CD4-positive, alpha-beta T cell treated with Interferon gamma for 1 hour (primary cell): ENCODE results near the gene ZFHX3.

Experiments
- DNase-seq: peaks from one replicate; pipeline ENCODE4 v3.0.0-alpha.2; 2020

ZFHX3 gene

DNA sequence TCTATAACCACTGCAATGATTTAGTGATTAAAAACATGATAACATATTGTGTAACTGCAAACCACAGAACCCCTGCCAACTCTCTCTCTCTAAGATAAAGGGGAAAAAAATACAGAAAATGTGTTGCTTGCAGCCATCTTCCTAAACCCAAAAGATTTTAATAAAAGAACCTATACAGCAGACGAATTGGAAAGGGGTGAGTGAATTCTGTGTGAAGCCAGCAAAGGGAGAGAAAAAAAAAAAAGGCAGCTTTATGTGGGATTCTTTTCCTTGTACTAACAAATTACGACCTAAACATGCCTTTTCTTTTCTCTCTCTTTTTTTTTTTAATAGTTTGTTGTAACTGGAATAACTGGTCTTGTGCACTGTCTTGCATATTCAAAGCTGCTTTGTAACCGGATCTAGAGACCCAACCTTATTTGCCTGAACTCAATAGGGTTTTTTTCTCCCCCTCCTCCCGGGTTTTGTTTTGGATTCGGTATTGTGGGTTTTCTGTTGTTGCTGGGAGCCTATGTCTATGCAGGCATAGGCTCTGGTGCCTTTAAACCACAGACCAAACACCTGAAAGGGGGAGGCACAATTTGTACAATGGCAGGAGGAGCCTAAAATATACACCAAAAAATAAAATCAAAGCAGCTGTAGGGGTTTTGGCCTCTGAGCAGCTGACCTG, 7.0 kb upstream of the ZFHX3 start:
- DNase-seq, result no peak

DNA sequence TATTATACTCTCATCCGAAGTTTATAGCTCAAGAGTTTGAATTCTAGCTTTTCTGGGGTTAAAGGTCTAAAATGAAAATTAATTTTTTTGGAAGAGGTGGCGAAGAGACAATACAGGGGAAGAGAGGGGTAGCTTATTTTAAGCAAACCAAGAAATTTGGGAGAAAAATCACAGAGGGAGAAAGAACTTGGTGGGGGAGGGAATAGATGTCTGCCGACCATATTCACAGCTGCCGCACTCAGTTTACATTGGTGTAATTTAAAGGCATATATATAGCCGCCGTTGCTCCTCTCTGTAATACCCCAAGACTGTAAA, 6.5 kb upstream of the ZFHX3 start:
- DNase-seq, result no peak

DNA sequence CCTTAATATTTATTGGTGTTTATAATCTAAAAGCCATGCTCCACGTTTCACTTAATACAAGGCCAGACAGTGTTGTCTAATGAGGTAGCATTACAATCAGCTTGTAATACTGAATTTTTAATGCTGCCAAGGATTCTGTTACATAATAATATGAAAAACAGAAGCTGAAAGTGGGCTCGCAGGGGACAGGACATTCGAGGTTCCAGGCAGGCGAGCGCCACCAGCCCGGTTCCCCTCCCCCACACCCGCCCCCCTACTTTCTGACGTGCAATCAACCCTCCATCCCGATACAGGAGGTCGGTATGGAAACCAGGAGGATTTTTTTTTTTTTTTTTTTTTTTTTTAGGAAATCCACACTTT, 6.2 kb upstream of the ZFHX3 start:
- DNase-seq, result no peak

DNA sequence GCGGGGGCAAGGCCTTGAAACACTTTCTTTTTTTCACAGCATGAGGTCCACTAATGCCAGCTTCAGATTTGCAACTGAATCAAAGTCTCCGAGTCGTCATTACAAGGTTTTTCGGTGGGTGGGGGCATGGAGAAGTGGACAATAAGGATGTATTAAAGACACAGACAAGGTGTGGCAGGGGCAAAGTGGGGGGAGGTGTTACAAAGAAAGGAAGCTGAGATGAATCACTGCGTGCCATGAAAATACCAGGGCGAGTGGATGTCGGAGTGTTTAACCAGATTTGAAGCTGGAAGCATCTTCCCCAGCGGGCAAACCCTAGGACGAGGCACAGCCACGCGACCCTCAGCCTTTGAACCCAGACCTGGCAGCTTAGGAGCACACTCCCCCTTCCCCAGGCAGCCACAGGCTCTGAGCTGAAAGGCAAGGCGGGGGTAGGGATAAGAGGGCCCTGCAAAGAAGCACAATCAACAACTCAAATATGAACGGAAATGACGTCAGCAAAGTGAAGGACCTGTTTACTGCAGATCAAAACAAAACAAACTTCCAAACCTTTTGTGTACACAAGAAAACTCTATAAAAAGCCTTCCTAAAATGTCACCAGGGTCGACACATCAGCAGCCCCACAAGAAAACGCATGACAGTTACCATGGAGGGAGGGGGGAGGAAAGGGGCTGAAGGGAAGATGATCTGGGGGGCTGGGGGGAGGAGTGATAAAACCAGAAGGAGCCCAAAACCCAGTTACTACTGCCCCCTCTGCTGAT, 5.6 kb upstream of the ZFHX3 start:
- DNase-seq, result no peak

DNA sequence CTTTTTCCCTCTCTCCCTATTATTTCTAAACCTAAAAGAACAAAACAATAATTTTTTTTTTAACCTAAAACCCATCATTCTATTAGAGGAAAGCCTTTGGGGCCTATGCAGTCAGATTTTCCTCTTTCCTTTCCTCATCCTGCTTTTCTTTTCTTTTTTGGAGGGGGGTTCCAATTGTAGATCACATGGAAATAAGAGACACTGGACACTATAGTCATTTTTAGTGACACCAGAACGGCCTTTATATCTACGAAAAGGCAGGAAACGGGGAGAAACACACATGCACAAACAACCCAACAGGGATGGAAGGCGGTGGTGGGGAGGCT, 5.1 kb upstream of the ZFHX3 start:
- DNase-seq, result no peak

DNA sequence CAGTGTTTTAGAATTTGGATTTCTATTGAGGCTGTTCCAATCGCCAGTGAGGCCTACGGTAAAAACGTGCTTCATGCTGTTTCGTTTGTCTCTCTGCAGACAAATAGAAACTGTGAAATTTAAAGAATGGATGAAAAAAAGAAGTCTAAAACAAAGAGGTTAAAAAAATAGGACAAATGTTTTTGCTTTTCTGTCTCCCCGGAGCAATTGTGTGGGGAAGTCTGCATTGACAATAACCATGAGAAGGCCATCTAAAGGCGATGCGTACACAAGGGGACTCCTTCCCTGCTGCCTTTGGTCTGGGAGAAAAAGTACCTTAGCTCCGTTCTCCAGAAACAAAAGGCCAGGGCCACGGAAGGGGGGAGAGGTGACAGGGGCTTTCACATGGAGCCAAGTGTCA, 4.6 kb upstream of the ZFHX3 start:
- no peak for DNase-seq

DNA sequence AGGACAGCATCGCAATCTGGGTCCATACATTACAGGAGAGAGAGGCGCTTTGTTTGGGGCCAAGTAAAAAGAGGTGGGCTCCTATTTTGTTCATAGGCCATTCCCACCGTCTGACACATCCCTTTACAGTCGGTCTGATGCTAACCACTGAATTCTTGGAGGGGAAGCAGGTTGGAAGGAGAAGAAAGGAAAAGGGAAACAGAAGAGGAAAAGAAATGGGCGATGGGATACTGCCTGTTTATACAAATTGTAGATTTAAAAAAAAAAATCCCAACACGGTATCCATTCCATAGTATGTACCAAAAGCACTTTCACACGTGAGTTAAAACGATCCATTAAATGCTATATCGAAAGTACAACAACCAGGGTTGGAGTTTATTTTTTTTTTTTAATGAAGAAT, 4.0 kb upstream of the ZFHX3 start:
- no peak for DNase-seq

DNA sequence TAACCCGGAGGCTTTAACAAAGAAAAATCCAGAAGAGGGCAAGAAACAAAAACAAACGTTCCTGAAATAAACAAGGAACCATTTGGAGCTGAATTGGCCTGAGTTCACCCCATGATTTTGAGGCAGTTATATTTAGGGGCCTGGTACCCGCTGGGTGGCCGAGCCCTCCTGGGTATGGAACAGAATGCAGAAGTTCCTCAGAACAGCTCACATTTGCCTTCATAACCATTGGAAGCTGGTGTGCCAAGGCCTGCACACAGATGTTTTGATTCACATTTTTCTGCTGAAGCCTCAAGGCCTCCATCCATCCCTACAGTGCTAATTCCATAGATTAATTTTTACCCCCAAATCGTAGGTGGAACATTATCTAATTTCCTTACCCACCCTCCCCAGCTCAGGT, 3.3 kb upstream of the ZFHX3 start:
- no peak for DNase-seq

DNA sequence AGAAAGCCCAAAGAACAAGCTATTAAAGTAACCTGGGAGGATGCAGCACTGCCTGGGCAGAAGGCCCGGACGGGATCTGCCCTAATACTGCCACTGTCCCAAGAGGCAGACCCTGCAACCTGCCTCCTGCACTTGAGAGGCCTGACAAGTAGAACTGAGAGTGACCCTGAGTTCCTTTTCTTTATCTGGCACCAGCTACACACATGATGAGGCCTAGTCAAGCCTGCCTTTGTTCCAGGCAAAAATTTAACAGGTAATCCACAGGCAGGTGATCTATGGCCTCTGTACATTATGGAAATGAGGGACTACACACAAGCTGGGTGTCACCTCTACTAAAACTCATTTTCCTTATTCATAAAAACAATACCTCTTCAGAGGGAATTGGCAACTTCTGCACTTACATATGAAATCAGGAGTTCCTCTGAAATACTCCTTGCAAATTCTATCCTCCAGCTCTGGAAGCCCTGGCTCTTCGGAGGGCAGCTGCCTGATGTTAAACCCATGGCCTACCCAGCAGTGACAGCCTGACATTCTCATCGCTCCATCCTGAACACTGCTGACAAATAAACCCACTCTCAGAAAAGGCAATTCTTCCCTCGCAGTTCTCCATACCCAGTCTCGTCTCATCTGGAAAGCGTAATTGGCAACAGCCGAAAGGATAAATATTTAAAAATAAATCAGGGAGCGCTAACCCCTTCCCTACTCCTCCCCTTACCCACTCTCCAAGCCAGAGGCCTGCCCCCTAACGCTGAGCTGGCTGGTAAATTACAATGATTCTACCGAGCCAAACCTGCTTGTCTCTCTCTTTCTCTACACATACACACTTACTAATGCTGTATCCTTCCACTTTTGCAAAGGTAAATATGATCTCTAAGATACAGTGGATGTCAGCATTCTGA, 2.5 kb upstream of the ZFHX3 start:
- no peak for DNase-seq

DNA sequence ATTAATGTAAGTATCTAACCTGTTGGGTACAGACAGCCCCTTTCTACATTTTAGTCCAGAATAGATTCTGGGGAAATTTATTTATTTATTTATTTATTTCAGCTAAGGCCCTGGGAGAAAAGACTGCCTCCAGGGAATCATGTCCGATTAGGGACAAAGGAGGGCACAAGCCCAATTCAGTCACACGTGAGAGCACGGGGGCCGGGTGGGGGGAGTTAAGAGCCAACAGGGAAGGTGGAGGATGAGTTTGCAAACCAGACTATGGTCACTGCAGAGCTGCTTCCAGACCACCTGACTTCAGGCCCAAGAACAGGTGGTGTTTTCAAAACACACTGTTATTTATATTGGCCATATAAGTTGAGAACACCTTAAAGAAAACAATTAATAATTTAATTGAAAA, 1.6 kb upstream of the ZFHX3 start:
- DNase-seq, result no peak

DNA sequence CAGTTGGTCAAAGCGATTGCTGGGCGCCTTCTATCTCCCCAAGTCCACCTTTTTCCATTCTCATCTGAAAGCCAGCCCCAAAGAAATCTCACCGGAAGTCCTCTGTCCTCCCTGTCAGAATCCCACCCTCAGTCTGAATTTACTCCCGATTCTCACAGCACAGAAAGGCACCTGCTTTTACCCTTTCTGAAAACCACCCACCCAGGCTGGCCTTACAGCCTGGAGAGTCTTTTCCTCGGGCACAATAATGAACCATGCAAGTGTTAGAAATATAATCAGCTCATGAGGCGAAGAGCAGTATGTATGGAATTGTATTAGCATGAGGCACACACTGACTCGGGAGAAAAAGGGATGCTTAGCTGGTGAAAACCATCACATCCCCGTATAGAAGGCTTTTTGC, 1.2 kb upstream of the ZFHX3 start:
- no peak for DNase-seq

DNA sequence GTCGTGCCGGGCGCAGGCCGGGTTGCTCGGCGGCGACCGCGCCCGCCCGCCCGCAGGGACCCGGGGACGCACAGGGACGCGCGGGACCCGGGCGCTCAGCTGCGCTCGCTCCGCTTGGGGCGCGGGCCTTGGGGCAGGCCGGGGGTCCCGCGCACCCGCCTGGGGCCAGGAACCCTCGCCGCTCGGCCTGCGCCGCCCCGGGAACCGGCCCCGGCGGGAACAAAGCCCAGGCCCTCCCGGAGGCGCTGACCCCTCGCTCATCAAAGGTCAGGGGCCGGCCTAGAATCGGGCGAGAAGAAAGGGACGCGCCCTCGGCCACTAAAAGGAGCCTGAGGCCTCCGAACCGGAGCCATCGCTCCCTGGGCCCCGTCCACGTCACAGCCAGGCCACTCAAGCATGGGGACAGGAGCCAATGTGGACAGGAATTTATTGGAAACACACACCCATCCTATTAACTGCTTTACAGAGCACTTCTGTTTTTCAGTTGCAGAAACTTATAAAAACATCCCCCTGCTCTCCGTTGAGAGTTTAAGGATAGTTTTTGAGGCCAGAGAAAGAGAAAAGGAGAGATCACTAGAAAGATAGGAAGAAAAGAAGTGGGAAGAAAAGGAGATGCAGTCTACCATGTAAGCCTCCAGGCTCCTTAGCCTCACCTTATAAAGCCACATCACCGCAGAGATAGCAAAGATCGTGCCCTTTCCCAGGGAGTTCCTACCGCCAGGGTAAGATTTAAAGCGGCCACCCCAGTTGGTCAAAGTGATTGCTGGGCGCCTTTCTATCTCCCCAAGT, 558 bp upstream of the ZFHX3 start:
- DNase-seq, result no peak

DNA sequence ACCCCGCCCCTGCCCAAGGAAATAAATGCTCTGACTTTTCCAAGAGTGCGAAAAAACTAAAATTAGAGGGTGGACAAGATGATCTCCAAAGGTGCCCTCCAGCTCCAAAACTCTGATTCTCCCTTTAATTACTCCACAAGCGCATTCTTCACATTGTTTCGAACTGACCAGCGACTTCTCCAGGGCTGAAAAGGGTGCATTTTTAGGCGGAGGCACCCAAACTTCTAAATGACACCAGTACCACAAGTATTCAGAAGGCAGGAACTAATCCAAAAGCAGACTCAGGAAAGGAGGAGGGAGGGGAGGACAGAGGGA, 750 bp downstream of the ZFHX3 start:
- no peak for DNase-seq

DNA sequence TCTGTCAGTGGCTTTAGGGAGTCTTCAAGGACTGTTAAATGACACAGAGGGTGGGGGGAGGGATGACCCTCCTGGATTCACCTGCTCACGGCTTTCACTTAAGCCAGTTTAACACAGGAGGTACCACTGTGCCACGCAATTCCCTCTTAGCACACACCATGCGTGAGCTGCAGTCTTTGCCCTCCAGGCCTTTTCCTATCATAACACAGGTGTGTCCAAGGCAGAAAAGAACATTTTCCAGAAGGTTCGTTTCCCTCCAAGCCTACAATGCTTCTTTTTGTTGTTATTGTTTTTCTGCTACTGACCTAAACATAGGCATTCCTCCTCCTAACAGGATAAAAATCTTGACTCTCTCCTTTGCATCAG, 1.1 kb downstream of the ZFHX3 start:
- DNase-seq, result no peak

DNA sequence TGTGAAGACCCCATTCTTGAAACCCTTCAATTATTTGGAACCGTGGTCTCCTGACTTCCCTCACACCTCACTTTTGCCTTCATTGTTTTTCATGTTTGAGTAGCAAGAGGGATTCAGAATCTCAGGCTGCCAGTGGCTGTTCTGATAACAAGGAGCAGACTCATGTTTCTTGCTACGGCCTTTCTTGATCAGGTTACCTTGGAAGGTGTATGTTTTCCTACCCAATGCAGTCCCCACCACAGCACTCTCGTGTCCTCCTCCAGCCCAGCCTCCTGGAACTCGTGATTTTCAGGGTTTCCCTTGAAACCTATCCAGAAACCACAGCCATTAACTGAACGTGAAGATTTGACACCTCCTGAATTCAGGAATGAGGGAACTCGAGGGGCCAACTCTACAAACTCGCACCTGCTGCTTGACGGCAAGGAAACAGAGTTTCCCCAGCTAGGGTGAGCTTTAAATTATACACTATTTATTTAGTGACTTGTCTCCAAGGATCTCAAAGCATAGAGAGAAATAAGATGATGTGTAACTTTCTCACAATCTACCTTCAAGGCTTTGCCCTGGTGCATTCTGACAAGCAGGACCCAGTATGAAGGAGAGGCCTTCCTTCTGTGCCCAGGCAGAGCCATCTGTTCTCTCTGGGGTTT, 1.6 kb downstream of the ZFHX3 start:
- DNase-seq, result no peak

DNA sequence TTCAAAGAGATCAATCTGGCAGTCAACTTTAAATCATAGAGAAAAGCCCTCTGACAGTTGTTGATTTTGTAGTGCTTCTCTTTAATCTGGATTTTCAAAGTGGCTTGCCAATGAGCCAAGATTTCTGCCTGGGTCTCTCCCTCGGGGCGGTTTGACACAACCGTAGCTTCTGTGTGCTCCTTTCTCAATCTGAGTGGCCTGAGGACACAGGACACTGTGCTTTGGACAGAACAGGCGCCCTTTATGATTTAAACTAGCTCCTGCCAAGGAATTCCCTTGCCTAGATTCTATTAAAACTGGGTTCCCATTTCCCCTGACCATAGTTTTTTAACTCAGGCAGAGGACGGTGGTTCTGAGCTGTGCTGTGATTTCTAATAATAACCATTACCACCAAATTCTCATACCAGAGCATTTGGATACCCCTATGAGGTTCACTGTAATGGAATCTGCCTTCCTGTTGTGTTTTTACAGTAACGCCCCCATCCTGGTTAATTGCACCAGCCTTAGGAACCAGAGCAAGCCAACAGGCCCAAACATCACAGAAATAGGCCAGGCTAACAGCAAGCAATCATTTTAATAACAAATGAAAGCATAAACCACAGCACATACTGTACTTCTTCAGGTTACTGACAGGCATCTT, 4.0 kb downstream of the ZFHX3 start:
- DNase-seq, result no peak

DNA sequence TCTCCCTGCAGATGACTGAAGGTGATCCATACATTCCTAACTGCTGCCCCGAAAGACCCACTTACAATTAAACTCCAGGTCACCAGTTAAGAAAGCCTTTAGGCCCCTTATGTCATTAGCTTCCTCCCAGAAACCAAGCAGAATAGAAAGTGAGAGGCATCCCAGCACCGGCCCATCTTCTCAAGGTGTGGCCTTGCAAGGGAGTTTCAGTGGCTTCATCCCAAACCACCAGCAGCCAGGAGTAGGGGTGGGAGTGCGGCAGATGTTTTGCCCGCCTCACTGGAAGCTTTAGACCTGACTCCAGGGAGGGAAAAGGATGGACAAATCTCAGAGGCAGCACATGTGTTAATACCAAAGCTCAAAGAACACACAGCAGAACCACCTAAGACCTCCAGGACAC, 5.1 kb downstream of the ZFHX3 start:
- DNase-seq, result no peak

DNA sequence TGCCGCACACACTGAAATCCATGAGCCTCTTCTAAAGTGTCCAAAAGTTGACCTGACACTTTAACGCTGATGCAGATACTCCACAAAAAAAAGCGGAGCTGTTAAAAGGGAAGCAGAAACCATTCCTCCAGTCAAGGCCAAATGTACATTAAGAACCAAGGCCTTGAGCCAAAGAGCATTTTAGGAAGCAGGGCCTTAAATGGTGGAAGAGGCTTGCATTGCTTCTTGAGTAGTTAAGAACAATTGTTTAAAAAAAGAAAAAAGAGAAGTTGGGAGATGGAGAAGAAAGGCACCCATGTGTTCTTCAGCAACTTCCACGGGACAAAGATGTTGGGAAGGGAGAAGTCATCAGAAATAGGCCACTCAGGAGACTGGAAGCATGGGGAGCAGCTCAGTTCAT, 6.3 kb downstream of the ZFHX3 start:
- no peak for DNase-seq

DNA sequence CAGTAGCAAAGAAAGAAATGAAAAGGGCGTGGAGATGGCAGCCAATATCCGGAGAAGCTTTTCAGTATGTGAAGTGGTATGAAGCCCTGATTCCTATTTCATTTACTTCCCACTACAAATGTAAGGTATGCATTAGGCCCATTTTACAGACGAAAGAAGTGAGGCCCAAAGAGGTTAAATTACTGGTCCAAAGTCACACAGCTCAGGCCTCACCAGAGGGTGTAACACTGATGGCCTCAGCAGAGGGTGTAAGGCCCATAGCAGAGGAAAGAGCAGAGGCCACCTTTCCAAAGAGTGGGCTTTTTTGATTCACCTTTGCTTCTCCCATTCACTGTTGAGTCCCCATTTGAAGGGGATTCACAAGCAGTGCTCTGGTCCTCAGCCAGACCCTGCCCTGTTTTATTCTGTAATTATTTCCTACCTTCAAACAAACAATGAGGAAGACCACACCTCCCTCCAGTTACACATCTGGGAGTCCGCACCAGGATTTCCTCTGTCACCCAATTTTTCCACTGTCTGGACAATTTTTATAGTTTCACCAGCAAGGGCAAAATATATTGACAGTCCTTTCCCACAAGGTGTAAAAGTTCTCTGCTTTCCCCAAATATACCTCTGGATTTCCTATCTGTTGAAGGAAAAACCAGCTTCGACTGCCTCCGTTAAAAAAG, 7.1 kb downstream of the ZFHX3 start:
- DNase-seq, result no peak

DNA sequence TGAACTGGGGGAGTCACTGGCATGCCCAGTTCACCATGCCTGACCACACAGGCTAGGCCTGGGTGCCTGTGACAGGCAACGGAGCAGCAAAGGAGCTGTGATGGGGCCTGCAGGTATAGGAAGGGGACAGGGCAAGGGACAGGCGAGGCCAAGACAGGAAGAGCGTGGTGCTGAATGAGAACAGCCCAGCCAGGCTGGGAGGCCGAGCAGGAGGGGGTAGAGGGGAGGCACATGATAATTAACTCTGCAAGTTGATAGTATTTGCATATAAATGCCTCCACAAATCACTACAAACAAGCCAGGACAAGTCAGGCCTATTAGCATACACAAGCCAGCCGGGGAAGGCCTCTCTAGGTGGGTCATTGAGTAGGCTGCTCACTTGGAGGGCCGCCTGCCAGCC, 7.8 kb downstream of the ZFHX3 start:
- DNase-seq, result no peak

DNA sequence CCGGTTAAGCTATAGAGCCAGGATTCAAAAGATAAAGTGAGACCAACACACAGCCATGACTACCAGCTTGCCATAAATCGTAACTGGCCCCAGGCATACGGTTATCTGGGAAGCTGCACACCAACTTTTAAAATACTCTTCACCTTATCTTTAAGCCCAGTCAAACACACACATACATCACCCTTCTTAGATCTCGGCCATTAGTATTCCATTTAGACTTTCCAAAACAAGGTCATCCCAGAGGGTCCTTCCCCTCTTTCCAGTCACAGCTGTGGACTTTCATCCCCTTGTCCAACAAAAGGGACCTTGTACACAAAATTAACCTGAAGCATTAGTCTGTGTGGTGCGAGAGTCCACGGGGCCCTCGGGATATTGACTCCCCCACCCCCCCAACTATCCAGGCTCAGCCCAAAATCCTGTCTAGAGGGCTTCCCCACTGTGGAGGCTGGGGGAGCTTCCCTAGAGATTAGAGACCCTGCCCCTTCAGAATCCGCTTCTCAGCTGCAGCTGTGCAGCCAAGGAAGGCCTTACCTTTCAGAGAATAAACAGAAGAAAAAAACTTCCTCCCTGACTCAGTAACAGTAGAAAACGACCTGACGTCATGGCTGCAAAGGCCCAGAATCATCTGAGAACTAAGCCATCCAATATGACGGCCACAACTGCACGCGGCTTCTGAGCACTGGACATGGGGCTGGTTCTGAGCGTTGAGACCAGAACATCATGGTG, 9.9 kb downstream of the ZFHX3 start:
- no peak for DNase-seq
